AG04450 (cell line): Measurements from ENCODE around the gene FXYD1. TPM values are rescaled to one million over a fixed set of nuclear protein-coding genes. Genes with fewer than 3 reads are reported as not detected.

Source experiments
- CTCF ChIA-PET: fragments of 300-600, 350-600 bp; formaldehyde crosslinking; extraction: SDS; loops from one replicate; lab custom pipeline; 2022; ENCODE audit warnings: antibody characterized with exemption, inconsistent platforms; lab: Charles Lee
- POLR2A ChIA-PET: fragments of 350-600 bp; formaldehyde crosslinking; extraction: SDS; loops from one replicate; lab custom pipeline; 2021; ENCODE audit warnings: antibody characterized with exemption, inconsistent platforms; lab: Yijun Ruan, JAX
- DNase-seq: peaks from one replicate; pipeline ENCODE4 v3.0.0-alpha.2; 2011; ENCODE audit warnings: low read depth, low spot score
- H3K27ac ChIP-seq: one replicate; pipeline ENCODE4 v1.5.1; 2012; ENCODE audit warnings: low read depth, low read length, control low read depth
- H3K27me3 ChIP-seq: one replicate; pipeline ENCODE4 v1.6.0; 2012; ENCODE audit warnings: low read length; ENCODE audit not compliant: control insufficient read depth, insufficient read depth
- H3K4me3 ChIP-seq: 2 replicates; pipeline ENCODE4 v1.5.1; 2011; ENCODE audit warnings: mild to moderate bottlenecking, low read depth, low read length, control low read depth
- H3K9me3 ChIP-seq: 2 replicates; pipeline ENCODE4 v1.5.1; 2012; ENCODE audit warnings: low read length; ENCODE audit not compliant: control insufficient read depth, insufficient read depth
- CTCF ChIP-seq: IDR thresholded peaks from 2 replicates; pipeline ENCODE4 v1.5.1; 2011; ENCODE audit warnings: low read depth, low read length, control low read depth, inconsistent platforms
- polyA plus RNA-seq: library from polyadenylated mRNA; depleted of rRNA; stranded (reverse); fragments of >200 nt; gene quantifications from 2 replicates; pipeline ENCODE4 v1.2.3, GENCODE V29; 2011

The FXYD1 gene
- polyA plus RNA-seq, 1 experiment: 1.3 TPM

- DNase-seq: no peak
- H3K4me3 ChIP-seq: no peak overlapping the region
- peaks cover 3% of the 10 kb centered on the region for H3K27me3 ChIP-seq
- peaks cover 12% of the 10 kb centered on the region for H3K9me3 ChIP-seq
- no peak overlapping the region for H3K27ac ChIP-seq
- TF ChIP-seq CTCF: no peak
- ChIA-PET POLR2A (no interaction called here), CTCF (no interaction called here)
These were observed 34.3 kb upstream of the FXYD1 start for GRCh38 chr19:35104361-35104760.

- POLR2A ChIA-PET: no interaction called here
- Histone ChIP-seq H3K27ac (no peak overlapping the region), H3K27me3 (peaks cover 3% of the 10 kb centered on the region), H3K4me3 (no peak overlapping the region), H3K9me3 (peaks cover 12% of the 10 kb centered on the region)
- no peak for TF ChIP-seq CTCF
- DNase-seq: no peak
- CTCF ChIA-PET: no interaction called here
These were observed 33.6 kb upstream of the FXYD1 start for GRCh38 chr19:35105047-35105410.

GRCh38 chr19:35105411-35106290, 33.0 kb upstream of the FXYD1 start:
- no peak for DNase-seq
- CTCF ChIA-PET: no interaction called here
- TF ChIP-seq CTCF: no peak
- Histone ChIP-seq H3K9me3 (peaks cover 12% of the 10 kb centered on the region), H3K27ac (no peak overlapping the region), H3K27me3 (peaks cover 3% of the 10 kb centered on the region), H3K4me3 (no peak overlapping the region)
- POLR2A ChIA-PET: no interaction called here

GRCh38 chr19:35106291-35106583, 32.4 kb upstream of the FXYD1 start:
- DNase-seq: no peak
- Histone ChIP-seq H3K4me3 (no peak overlapping the region), H3K9me3 (peaks cover 12% of the 10 kb centered on the region), H3K27ac (no peak overlapping the region), H3K27me3 (peaks cover 3% of the 10 kb centered on the region)
- TF ChIP-seq CTCF: no peak
- POLR2A ChIA-PET: no interaction called here
- CTCF ChIA-PET: no interaction called here

GRCh38 chr19:35106898-35107541, 31.6 kb upstream of the FXYD1 start:
- peaks cover 12% of the 10 kb centered on the region for H3K9me3 ChIP-seq
- ChIA-PET CTCF (interaction anchor here (0.6 kb wide), 1 partner anchor 34 kb away, joined by 6 read pairs; no protein-coding TSS in a partner anchor), POLR2A (no interaction called here)
- no peak for DNase-seq
- no peak overlapping the region for H3K27ac ChIP-seq
- H3K4me3 ChIP-seq: no peak overlapping the region
- peaks cover 3% of the 10 kb centered on the region for H3K27me3 ChIP-seq
- TF ChIP-seq CTCF: no peak
